Ascending aorta (tissue), 2 donors: ENCODE results near the gene PCDHA5. TPM values are rescaled to one million over a fixed set of nuclear protein-coding genes. Genes with fewer than 3 reads are reported as not detected.
"Not testable (repeated sequence)": the region's sequence is repeated elsewhere in the genome, so short reads cannot be mapped to it uniquely, and the experiment has no call there.

ENCODE experiments used
- DNase-seq, 2 donors: peaks; one replicate each; pipeline ENCODE4 v3.0.0-alpha.2; 2019; ENCODE audit warnings: low spot score in 2 of 2
- H3K27ac ChIP-seq, 2 donors: fragments of 200-600 bp; sonication (generic); one replicate each; pipeline ENCODE4 v1.5.1; 2016 to 2017; ENCODE audit warnings: mild to moderate bottlenecking in 1 of 2
- H3K27me3 ChIP-seq: fragments of 200-600 bp; sonication (generic); one replicate; pipeline ENCODE4 v1.5.1; 2017
- H3K36me3 ChIP-seq, 2 donors: fragments of 200-600 bp; sonication (generic); one replicate each; pipeline ENCODE4 v1.5.1; 2016
- H3K4me1 ChIP-seq, 2 donors: fragments of 200-600 bp; sonication (generic); one replicate each; pipeline ENCODE4 v1.5.1; 2016 to 2017; ENCODE audit warnings: mild to moderate bottlenecking in 1 of 2
- H3K4me3 ChIP-seq, 2 donors: fragments of 200-600 bp; sonication (generic); one replicate each; pipeline ENCODE4 v1.5.1; 2016 to 2017; ENCODE audit warnings: mild to moderate bottlenecking in 1 of 2
- H3K9me3 ChIP-seq, 2 donors: fragments of 200-600 bp; sonication (generic); one replicate each; pipeline ENCODE4 v1.5.1; 2016
- CTCF ChIP-seq, 3 experiments: fragments of 200-600 bp in 2 of 3; fragments of 450-650 bp in 1 of 3; sonication (generic) in 2 of 3; IDR thresholded peaks; one replicate each; pipeline ENCODE4 v1.5.1; 2016 to 2019; ENCODE audit warnings: antibody characterized with exemption in 3 of 3, mild to moderate bottlenecking in 1 of 3, moderate library complexity in 1 of 3
- intact Hi-C: fragments of 100-400 bp; cut with DNase I; formaldehyde crosslinking; loops from one replicate; pipeline ENCODE4 v1.15.1; 2023
- total RNA-seq: library from RNA; depleted of rRNA; stranded (reverse); fragments of >200 nt; gene quantifications from one replicate; pipeline ENCODE4 v1.1.0, GENCODE V29; 2016

Gene PCDHA5
- not detected for total RNA-seq

- no peak for DNase-seq
- Histone ChIP-seq H3K27ac (no peak within 1 kb of the TSS), H3K4me1 (no peaks in the 10 kb centered on the region), H3K36me3 (no peaks in the 10 kb centered on the region), H3K27me3 (no peaks in the 10 kb centered on the region), H3K9me3 (peaks cover 12 to 42% of the 10 kb centered on the region in 2 donors), H3K4me3 (peak within 1 kb of the TSS in 1 of 2 donors; percentile 8)
- intact Hi-C loops = no loop called here
- TF ChIP-seq CTCF (IDR thresholded peaks at IDR 0.05) = no peak
Measured at GRCh38 chr5:140821375-140822280, at the start of gene PCDHA5. Gene PCDHA5 (plus strand): TSS chr5:140821613.

GRCh38 chr5:140780512-140780911, 40.9 kb upstream of the PCDHA5 start:
- H3K27ac ChIP-seq = no peak overlapping the region
- H3K4me1 ChIP-seq = no peaks in the 10 kb centered on the region
- H3K4me3 ChIP-seq = no peak overlapping the region
- no peak for TF ChIP-seq CTCF (IDR thresholded peaks at IDR 0.05)
- intact Hi-C loops = no loop called here
- H3K9me3 ChIP-seq = peaks cover 6 to 49% of the 10 kb centered on the region in 2 donors
- no peaks in the 10 kb centered on the region for H3K27me3 ChIP-seq
- H3K36me3 ChIP-seq = no peaks in the 10 kb centered on the region
- DNase-seq = no peak

- Histone ChIP-seq H3K9me3 (peaks cover 19 to 53% of the 10 kb centered on the region in 2 donors), H3K27me3 (no peaks in the 10 kb centered on the region), H3K36me3 (no peaks in the 10 kb centered on the region), H3K4me3 (no peak within 1 kb of the TSS), H3K4me1 (no peaks in the 10 kb centered on the region), H3K27ac (no peak within 1 kb of the TSS)
- TF ChIP-seq CTCF (IDR thresholded peaks at IDR 0.05) = no peak
- no peak for DNase-seq
- intact Hi-C loops = no loop called here
Measured at GRCh38 chr5:140785905-140786686, 35.3 kb upstream of the PCDHA5 start, which contains the start of gene PCDHA1. Gene PCDHA1 (plus strand): TSS chr5:140786140.

GRCh38 chr5:140787422-140787821, 34.0 kb upstream of the PCDHA5 start:
- H3K4me1 ChIP-seq, H3K27me3 ChIP-seq, intact Hi-C loops, DNase-seq, H3K36me3 ChIP-seq, H3K27ac ChIP-seq, H3K4me3 ChIP-seq: not testable (repeated sequence)
- H3K9me3 ChIP-seq = peaks cover 19 to 50% of the 10 kb centered on the region in 2 donors

GRCh38 chr5:140787849-140788504, 33.4 kb upstream of the PCDHA5 start:
- H3K4me1 ChIP-seq, H3K27me3 ChIP-seq, DNase-seq, H3K4me3 ChIP-seq, H3K27ac ChIP-seq, intact Hi-C loops, H3K36me3 ChIP-seq: not testable (repeated sequence)
- peaks cover 19 to 49% of the 10 kb centered on the region in 2 donors for H3K9me3 ChIP-seq

GRCh38 chr5:140791089-140791488, 30.3 kb upstream of the PCDHA5 start:
- H3K36me3 ChIP-seq = no peaks in the 10 kb centered on the region
- H3K4me3 ChIP-seq = no peak overlapping the region
- H3K27ac ChIP-seq = no peak overlapping the region
- H3K27me3 ChIP-seq = no peaks in the 10 kb centered on the region
- intact Hi-C loops = no loop called here
- no peaks in the 10 kb centered on the region for H3K4me1 ChIP-seq
- TF ChIP-seq CTCF (IDR thresholded peaks at IDR 0.05) = no peak
- peaks cover 16 to 59% of the 10 kb centered on the region in 2 donors for H3K9me3 ChIP-seq
- no peak for DNase-seq
